ENCODE measurements around the gene NLRC5.

GRCh38 chr16:57111420-57111819 is 122.1 kb downstream of the NLRC5 start:
- TF ChIP-seq POLR2AphosphoS5 (IDR thresholded peaks at IDR 0.05; ENCODE audit: low read depth, low read length) (no peak), SIN3A (IDR thresholded peaks at IDR 0.05; ENCODE audit: borderline replicate concordance, insufficient read depth, low read length) (no peak)
